ENCODE measurements around the gene NBEA.

DNA sequence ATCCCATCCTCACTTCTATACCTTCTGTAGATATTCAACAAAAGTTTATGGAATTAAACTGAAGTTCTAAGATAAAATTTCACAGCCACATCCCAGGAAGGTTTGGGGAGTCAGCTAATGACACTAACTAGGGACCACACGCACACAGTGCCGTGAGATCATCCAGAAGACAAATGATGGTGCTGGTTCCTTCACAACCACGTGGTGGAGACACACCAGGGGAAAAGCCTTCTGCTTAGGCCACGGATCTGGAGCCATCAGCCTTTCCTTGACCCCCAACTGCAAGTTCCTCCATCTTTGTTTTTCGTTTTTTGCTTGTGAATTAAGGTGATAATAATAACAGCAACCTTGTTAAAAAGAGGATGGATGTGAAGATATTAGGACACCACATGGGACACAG lies 776.0 kb downstream of the NBEA start:
- TF ChIP-seq POLR2A (IDR thresholded peaks at IDR 0.05), result no peak
- TF ChIP-seq, protein P1, sequence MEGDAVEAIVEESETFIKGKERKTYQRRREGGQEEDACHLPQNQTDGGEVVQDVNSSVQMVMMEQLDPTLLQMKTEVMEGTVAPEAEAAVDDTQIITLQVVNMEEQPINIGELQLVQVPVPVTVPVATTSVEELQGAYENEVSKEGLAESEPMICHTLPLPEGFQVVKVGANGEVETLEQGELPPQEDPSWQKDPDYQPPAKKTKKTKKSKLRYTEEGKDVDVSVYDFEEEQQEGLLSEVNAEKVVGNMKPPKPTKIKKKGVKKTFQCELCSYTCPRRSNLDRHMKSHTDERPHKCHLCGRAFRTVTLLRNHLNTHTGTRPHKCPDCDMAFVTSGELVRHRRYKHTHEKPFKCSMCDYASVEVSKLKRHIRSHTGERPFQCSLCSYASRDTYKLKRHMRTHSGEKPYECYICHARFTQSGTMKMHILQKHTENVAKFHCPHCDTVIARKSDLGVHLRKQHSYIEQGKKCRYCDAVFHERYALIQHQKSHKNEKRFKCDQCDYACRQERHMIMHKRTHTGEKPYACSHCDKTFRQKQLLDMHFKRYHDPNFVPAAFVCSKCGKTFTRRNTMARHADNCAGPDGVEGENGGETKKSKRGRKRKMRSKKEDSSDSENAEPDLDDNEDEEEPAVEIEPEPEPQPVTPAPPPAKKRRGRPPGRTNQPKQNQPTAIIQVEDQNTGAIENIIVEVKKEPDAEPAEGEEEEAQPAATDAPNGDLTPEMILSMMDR (IDR thresholded peaks at IDR 0.05), result no peak
